NB4 (cell line): Measurements from ENCODE around the gene THSD4.

Experiments used
- CTCF ChIP-seq: IDR thresholded peaks from one replicate; pipeline ENCODE4 v1.5.1; 2012; ENCODE audit warnings: low read depth, low read length
- MAX ChIP-seq: IDR thresholded peaks from 2 replicates; pipeline ENCODE4 v1.6.1; 2011; ENCODE audit warnings: low read depth, low read length
- POLR2A ChIP-seq: IDR thresholded peaks from 2 replicates; pipeline ENCODE4 v1.6.1; 2011; ENCODE audit warnings: mild to moderate bottlenecking; ENCODE audit not compliant: insufficient read length; ENCODE audit errors: extremely low read depth

- no peak for TF ChIP-seq MAX
- no peak for TF ChIP-seq CTCF
- no peak for TF ChIP-seq POLR2A
Observed at GRCh38 chr15:71384501-71384900, 269.2 kb downstream of the THSD4 start.
